BE2C (cell line): ENCODE measurements around the gene MEGF9.

Source experiments
- DNase-seq: peaks from one replicate; pipeline ENCODE4 v3.0.0-alpha.2; 2020
- H3K27me3 ChIP-seq: fragments of 250-450 bp; sonication (Bioruptor Pico); 2 replicates; pipeline ENCODE4 v1.5.1; 2020; ENCODE audit warnings: mild to moderate bottlenecking
- H3K36me3 ChIP-seq: fragments of 250-450 bp; sonication (Bioruptor Pico); 2 replicates; pipeline ENCODE4 v1.5.1; 2020; ENCODE audit warnings: mild to moderate bottlenecking
- H3K4me1 ChIP-seq: fragments of 250-450 bp; sonication (Bioruptor Pico); 2 replicates; pipeline ENCODE4 v1.5.1; 2020
- H3K4me3 ChIP-seq: 2 replicates; pipeline ENCODE4 v1.5.1; 2011; ENCODE audit warnings: low read depth, low read length
- H3K9me3 ChIP-seq: fragments of 250-450 bp; sonication (Bioruptor Pico); 2 replicates; pipeline ENCODE4 v1.5.1; 2020
- CTCF ChIP-seq: IDR thresholded peaks from 2 replicates; pipeline ENCODE4 v1.5.1; 2012; ENCODE audit warnings: mild to moderate bottlenecking, low read depth, low read length

MEGF9 gene

GRCh38 chr9:120668399-120668798, 45.9 kb downstream of the MEGF9 start:
- TF ChIP-seq CTCF = no peak
- no peaks in the 10 kb centered on the region for H3K36me3 ChIP-seq
- no peaks in the 10 kb centered on the region for H3K9me3 ChIP-seq
- DNase-seq = peak; percentile 26
- no peaks in the 10 kb centered on the region for H3K27me3 ChIP-seq
- no peak overlapping the region for H3K4me3 ChIP-seq
- peaks cover 14% of the 10 kb centered on the region for H3K4me1 ChIP-seq

GRCh38 chr9:120663950-120664349, 50.3 kb downstream of the MEGF9 start:
- Histone ChIP-seq H3K4me3 (no peak overlapping the region), H3K36me3 (no peaks in the 10 kb centered on the region), H3K9me3 (no peaks in the 10 kb centered on the region), H3K27me3 (no peaks in the 10 kb centered on the region), H3K4me1 (peaks cover 25% of the 10 kb centered on the region)
- TF ChIP-seq CTCF = no peak
- no peak for DNase-seq

GRCh38 chr9:120663380-120663779, 50.9 kb downstream of the MEGF9 start:
- no peak for DNase-seq
- Histone ChIP-seq H3K9me3 (no peaks in the 10 kb centered on the region), H3K27me3 (no peaks in the 10 kb centered on the region), H3K4me3 (no peak overlapping the region), H3K4me1 (peaks cover 26% of the 10 kb centered on the region), H3K36me3 (no peaks in the 10 kb centered on the region)
- TF ChIP-seq CTCF = no peak

- Histone ChIP-seq H3K9me3 (no peaks in the 10 kb centered on the region), H3K27me3 (no peaks in the 10 kb centered on the region), H3K36me3 (no peaks in the 10 kb centered on the region), H3K4me3 (no peak overlapping the region), H3K4me1 (peaks cover 28% of the 10 kb centered on the region)
- DNase-seq = no peak
- TF ChIP-seq CTCF = no peak
Observed at GRCh38 chr9:120662513-120662912, 51.8 kb downstream of the MEGF9 start.

GRCh38 chr9:120659676-120660075, 54.6 kb downstream of the MEGF9 start:
- H3K4me1 ChIP-seq = peaks cover 27% of the 10 kb centered on the region
- H3K27me3 ChIP-seq = no peaks in the 10 kb centered on the region
- no peak for TF ChIP-seq CTCF
- no peaks in the 10 kb centered on the region for H3K36me3 ChIP-seq
- DNase-seq = no peak
- H3K4me3 ChIP-seq = no peak overlapping the region
- H3K9me3 ChIP-seq = no peaks in the 10 kb centered on the region

- H3K9me3 ChIP-seq = no peaks in the 10 kb centered on the region
- no peaks in the 10 kb centered on the region for H3K36me3 ChIP-seq
- peak overlapping the region; percentile 1; the same call in 1 of the 2 replicates for H3K4me3 ChIP-seq
- no peak for TF ChIP-seq CTCF
- no peaks in the 10 kb centered on the region for H3K27me3 ChIP-seq
- H3K4me1 ChIP-seq = peaks cover 24% of the 10 kb centered on the region
- DNase-seq = no peak
Observed at GRCh38 chr9:120659209-120659608, 55.1 kb downstream of the MEGF9 start.
